ENCODE data around the gene RINL.

The RINL gene

DNA sequence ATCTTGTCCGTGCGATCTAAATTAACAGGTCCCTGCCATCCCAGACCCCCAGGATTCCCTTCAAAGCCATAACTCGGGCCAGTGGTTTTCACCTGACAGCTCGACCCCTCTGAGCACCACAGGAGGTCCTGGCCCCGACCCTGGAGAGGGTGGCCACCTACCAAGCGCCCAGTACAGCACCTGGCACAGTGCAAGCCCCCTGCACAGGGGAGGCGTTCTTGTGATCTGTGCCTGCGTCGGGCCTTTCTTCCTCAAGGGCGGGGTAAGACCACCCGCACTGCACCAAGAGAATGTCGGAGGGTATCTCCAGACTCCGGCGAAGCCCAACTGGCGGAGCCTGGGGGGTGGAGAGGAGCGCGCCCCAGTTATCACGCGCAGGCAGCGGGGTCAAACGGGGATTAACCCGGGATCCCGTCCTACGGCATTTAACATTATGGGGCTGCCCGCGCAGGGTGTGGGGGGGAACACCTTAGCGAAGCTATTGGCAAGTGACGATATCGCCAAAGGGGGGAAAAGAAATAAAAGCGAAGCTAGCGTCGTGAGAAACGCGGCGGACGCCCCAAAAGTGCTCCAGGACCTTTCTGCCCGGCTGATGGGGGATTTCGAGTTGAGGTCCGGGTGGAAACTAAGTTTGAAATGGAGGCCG is 27.0 kb downstream of the RINL start:
- TF ChIP-seq CTCF (conservative IDR thresholded peaks at IDR 0.05; ENCODE audit: low read depth, low read length) = no peak
- DNase-seq (ENCODE audit: low read depth) = no peak

DNA sequence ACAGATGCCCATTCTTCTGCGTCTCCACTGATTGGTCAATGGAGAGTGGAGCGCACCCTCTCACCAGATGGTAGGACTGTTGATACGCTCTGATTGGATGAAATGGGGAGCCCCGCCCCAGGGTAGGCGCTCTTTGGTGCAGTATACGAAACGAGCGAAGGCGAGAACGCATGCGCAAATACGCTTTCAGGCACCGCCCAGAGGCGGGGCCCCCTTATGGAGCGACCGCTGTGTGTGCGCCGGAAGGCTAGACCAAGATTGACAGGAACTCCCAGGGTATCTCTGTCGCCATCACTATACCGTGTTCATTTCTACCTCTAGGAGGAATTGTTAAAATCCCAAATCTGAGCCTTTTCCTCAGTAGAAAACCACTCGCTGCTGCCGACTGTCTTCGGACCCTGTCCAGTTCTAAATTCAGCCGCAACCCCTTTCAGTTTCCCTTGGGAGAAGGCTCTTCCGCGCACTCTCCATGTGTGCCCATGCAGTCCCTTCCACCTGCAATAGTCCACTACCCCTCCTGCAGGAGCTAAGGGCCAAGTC is 27.6 kb downstream of the RINL start:
- peak overlapping the region; percentile 65 for H3K4me3 ChIP-seq (ENCODE audit: low read length)
- TF ChIP-seq CTCF (conservative IDR thresholded peaks at IDR 0.05; ENCODE audit: low read depth, low read length) = no peak
- no peak for DNase-seq (ENCODE audit: low read depth)

More for the DNA sequence above, 27.0 kb downstream of the RINL start:
- peak overlapping the region; percentile 65 for H3K4me3 ChIP-seq (ENCODE audit: low read length)

DNA sequence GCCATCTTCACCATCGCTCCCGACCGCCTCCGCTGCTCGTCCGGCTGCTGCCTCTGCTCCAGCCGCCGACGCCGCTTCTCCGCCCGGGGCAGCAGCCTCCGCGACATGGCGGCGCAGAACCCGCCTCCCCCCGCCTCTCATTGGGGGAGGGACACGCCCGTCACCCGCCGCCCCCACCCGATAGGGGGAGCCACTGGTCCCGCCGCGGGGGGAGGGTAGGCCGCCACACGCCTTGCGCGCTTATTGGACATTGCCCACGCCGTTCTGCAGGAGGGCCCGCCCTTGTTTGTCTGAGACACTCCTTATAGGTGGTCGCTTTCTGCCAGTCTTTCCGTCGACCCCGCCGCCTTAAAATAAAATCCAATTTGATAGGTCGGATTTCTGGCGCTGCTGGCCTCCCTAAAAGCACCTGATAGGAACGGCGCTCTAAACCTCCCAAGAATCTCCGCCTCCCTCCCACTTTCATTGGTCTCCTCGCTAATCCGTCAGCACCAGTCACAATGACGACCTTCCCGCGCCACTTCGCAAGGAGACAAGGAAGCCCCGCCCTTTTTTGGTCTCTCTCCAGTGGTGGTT is 28.1 kb downstream of the RINL start, which contains the start of gene HNRNPL:
Gene HNRNPL, minus strand, starts transcription at position 127 of the 576 bp plus-strand sequence. Its CDS starts 20 bp downstream, at position 107.
- H3K4me3 ChIP-seq (ENCODE audit: low read length) = peak within 1 kb of the TSS; percentile 65
- TF ChIP-seq CTCF (conservative IDR thresholded peaks at IDR 0.05; ENCODE audit: low read depth, low read length) = peak; percentile 31
- DNase-seq (ENCODE audit: low read depth) = peak; percentile 100

DNA sequence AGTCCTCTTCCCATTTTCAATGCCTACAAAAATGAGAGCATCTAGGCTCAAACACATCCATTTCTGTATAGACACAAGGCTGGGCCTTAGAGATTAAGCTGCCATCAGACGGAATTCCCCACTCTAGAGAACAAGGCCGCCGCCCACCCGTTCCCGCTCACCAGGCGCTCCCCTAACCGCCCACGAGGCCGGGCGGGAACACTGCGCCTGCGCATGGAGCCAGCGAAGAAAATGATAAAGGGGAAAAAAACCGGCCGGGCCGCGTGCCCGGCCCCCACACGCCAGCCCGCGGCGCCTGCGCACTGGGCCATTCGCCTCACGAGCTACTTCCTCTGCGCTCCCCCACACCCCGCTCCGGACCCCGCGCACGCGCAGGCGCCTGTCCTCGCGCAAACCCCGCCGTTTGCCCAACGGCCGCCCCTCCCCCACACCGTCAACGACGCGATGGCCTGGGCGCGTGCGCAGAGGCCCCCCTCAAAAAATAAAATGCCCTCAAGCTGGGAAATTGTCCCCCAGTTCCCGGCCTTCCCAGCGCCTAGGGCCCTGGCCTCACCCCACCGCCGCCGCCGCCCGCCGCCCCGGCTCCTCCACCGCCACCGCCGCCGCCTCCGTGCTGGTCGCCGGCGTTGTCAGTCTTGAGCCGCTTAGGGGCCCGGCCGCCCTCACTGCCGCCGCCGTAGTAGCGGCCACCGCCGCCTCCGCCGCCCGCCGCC is 28.8 kb downstream of the RINL start:
- DNase-seq (ENCODE audit: low read depth) = no peak
- H3K4me3 ChIP-seq (ENCODE audit: low read length) = peak overlapping the region; percentile 56
- no peak for TF ChIP-seq CTCF (conservative IDR thresholded peaks at IDR 0.05; ENCODE audit: low read depth, low read length)

DNA sequence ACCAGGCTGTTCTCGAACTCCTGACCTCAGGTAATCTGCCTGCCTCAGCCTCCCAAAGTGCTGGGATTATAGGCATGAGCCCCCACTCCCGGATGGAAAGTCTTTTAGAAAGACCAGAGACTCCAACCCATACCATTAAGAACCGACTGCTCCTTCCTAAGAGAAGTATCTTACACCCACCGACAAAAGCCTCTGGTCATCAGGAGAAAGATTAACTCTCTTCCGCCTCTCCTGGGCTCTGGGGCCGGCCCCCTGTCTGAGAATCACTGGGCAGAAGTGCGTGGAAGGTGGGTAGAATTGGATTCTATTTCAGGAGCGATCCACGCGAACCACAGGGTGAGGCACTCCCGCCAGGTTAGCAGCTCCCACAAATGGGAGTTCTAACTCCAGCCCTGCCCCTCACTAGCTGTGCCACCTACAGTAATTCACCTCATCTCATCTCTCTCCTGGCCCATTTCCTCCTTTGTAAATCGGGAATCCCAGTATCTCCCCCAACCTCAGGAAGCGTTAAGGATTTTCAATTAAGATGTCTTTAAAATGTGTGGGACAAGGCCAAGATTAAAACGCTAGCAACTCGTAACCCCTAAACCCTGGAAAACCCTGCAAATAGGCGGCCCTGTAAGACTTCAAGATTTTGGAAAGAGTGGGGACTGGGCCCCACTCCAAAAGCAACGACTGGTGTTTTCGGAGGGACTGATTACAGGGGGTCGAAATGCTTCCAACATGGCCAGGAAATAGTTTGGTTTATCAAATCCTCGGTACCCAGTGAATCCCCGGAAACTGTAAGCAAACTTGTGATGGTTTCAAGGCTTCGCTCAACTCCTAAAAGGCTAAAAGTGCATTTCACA is 29.6 kb downstream of the RINL start:
- no peak for DNase-seq (ENCODE audit: low read depth)
- TF ChIP-seq CTCF (conservative IDR thresholded peaks at IDR 0.05; ENCODE audit: low read depth, low read length) = no peak
- peak overlapping the region; percentile 56 for H3K4me3 ChIP-seq (ENCODE audit: low read length)

DNA sequence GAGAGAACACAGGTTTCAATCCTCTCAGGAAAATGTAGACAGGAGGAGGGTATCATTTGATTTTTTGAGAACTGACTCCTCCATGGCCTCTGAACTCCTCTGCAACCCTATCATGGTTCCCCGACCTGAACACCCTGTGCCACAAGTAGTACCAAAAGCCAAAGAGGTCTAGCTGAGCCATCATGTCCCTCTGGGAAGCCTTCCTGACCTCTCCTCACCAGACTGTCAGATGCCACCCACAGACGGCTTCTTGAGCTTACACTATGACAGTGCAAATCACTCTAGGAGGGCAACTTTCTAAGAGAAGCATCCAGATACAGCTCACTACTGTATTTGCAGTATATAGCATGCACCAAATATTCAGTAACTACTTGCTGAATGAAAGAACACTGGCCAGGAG is 32.0 kb downstream of the RINL start:
- no peak for DNase-seq (ENCODE audit: low read depth)
- no peak for TF ChIP-seq CTCF (conservative IDR thresholded peaks at IDR 0.05; ENCODE audit: low read depth, low read length)
- H3K4me3 ChIP-seq (ENCODE audit: low read length) = no peak overlapping the region
